H9 (cell line): ENCODE data around the gene SLC9A9. TPM values are rescaled to one million over a fixed set of nuclear protein-coding genes. Genes with fewer than 3 reads are reported as not detected.

Experiments used
- DNase-seq: peaks from one replicate; pipeline ENCODE4 v3.0.0-alpha.2; 2017
- H2AFZ ChIP-seq: one replicate; pipeline ENCODE4 v1.6.1; 2013; ENCODE audit warnings: mild to moderate bottlenecking, low read length, control low read depth, moderate library complexity
- H2AK5ac ChIP-seq: 2 replicates; pipeline ENCODE4 v1.6.1; 2013; ENCODE audit warnings: low read length, control low read depth, mixed read lengths; ENCODE audit not compliant: insufficient read length
- H2BK120ac ChIP-seq: one replicate; pipeline ENCODE4 v1.6.1; 2013; ENCODE audit warnings: low read depth, mild to moderate bottlenecking, low read length, control low read depth, inconsistent platforms; ENCODE audit not compliant: poor library complexity, severe bottlenecking
- H2BK12ac ChIP-seq: 2 replicates; pipeline ENCODE4 v1.6.1; 2013; ENCODE audit warnings: low read length, control low read depth, mixed read lengths, low read depth; ENCODE audit not compliant: insufficient read length
- H2BK15ac ChIP-seq: 2 replicates; pipeline ENCODE4 v1.6.1; 2013; ENCODE audit warnings: low read depth, low read length, control low read depth
- H2BK20ac ChIP-seq: one replicate; pipeline ENCODE4 v1.6.1; 2013; ENCODE audit warnings: low read depth, mild to moderate bottlenecking, low read length, control low read depth, inconsistent platforms; ENCODE audit not compliant: poor library complexity, severe bottlenecking
- H2BK5ac ChIP-seq: 2 replicates; pipeline ENCODE4 v1.6.1; 2013; ENCODE audit warnings: low read length, control low read depth, mixed read lengths; ENCODE audit not compliant: insufficient read length
- H3K14ac ChIP-seq: 2 replicates; pipeline ENCODE4 v1.6.1; 2013; ENCODE audit warnings: low read length, control low read depth; ENCODE audit not compliant: insufficient read depth
- H3K18ac ChIP-seq: 2 replicates; pipeline ENCODE4 v1.6.1; 2013; ENCODE audit warnings: low read depth, mild to moderate bottlenecking, mixed read lengths, low read length, control low read depth; ENCODE audit not compliant: insufficient read length
- H3K23ac ChIP-seq: 2 replicates; pipeline ENCODE4 v1.6.1; 2013; ENCODE audit warnings: low read length, control low read depth, mixed read lengths, low read depth; ENCODE audit not compliant: insufficient read length
- H3K23me2 ChIP-seq: 2 replicates; pipeline ENCODE4 v1.6.1; 2013; ENCODE audit warnings: low read depth, mild to moderate bottlenecking, mixed read lengths, low read length, control low read depth; ENCODE audit not compliant: insufficient read length, poor library complexity, severe bottlenecking
- H3K27ac ChIP-seq: 2 replicates; pipeline ENCODE4 v1.5.1; 2013; ENCODE audit warnings: low read length, control low read depth, mixed read lengths, low read depth; ENCODE audit not compliant: insufficient read length
- H3K27me3 ChIP-seq: 2 replicates; pipeline ENCODE4 v1.6.1; 2013; ENCODE audit warnings: low read length, control low read depth, inconsistent platforms; ENCODE audit not compliant: insufficient read depth
- H3K4ac ChIP-seq: 2 replicates; pipeline ENCODE4 v1.6.1; 2013; ENCODE audit warnings: low read depth, mild to moderate bottlenecking, control low read depth, inconsistent platforms, low read length, moderate library complexity
- H3K4me1 ChIP-seq: 2 replicates; pipeline ENCODE4 v1.6.1; 2013; ENCODE audit warnings: low read length, control low read depth, inconsistent platforms; ENCODE audit not compliant: insufficient read depth
- H3K4me2 ChIP-seq: 2 replicates; pipeline ENCODE4 v1.6.1; 2013; ENCODE audit warnings: low read length, control low read depth, mixed read lengths; ENCODE audit not compliant: insufficient read length, insufficient read depth
- H3K56ac ChIP-seq: 2 replicates; pipeline ENCODE4 v1.6.1; 2013; ENCODE audit warnings: low read depth, mild to moderate bottlenecking, mixed read lengths, low read length, control low read depth; ENCODE audit not compliant: insufficient read length
- H3K79me1 ChIP-seq: 2 replicates; pipeline ENCODE4 v1.6.1; 2013; ENCODE audit warnings: low read depth, mild to moderate bottlenecking, moderate library complexity, low read length, control low read depth, inconsistent platforms; ENCODE audit not compliant: insufficient read depth, poor library complexity, severe bottlenecking
- H3K79me2 ChIP-seq: 2 replicates; pipeline ENCODE4 v1.6.1; 2013; ENCODE audit warnings: low read length, control low read depth, inconsistent platforms; ENCODE audit not compliant: insufficient read depth
- H3K9ac ChIP-seq: 2 replicates; pipeline ENCODE4 v1.6.1; 2013; ENCODE audit warnings: low read length, control low read depth, mixed read lengths; ENCODE audit not compliant: insufficient read length; ENCODE audit errors: extremely low read depth
- H3K9me3 ChIP-seq: one replicate; pipeline ENCODE4 v1.6.1; 2013; ENCODE audit warnings: low read depth, low read length, inconsistent platforms; ENCODE audit not compliant: control insufficient read depth
- H3T11ph ChIP-seq: one replicate; pipeline ENCODE4 v1.6.1; 2013; ENCODE audit warnings: mild to moderate bottlenecking, low read length, control low read depth, inconsistent platforms
- H4K20me1 ChIP-seq: one replicate; pipeline ENCODE4 v1.6.1; 2013; ENCODE audit not compliant: control insufficient read depth, insufficient read length, insufficient read depth
- H4K5ac ChIP-seq: 2 replicates; pipeline ENCODE4 v1.6.1; 2013; ENCODE audit warnings: low read depth, mild to moderate bottlenecking, mixed read lengths, low read length, control low read depth; ENCODE audit not compliant: insufficient read length
- H4K8ac ChIP-seq: replicated peaks from 2 replicates; pipeline ENCODE4 v1.6.1; 2013; ENCODE audit warnings: low read length, control low read depth, mixed read lengths, low read depth; ENCODE audit not compliant: insufficient read length
- H4K91ac ChIP-seq: 2 replicates; pipeline ENCODE4 v1.6.1; 2013; ENCODE audit warnings: low read depth, mild to moderate bottlenecking, moderate library complexity, mixed read lengths, low read length, control low read depth; ENCODE audit not compliant: insufficient read length
- H3K27ac Mint-ChIP-seq, 3 experiments: 2 replicates in 2 of 3; 3 replicates in 1 of 3; pipeline ENCODE4 v1.8.0; 2020 to 2021; ENCODE audit warnings: mixed read lengths in 3 of 3, mild to moderate bottlenecking in 1 of 3, moderate library complexity in 1 of 3
- H3K27me3 Mint-ChIP-seq: 2 replicates; pipeline ENCODE4 v1.8.0; 2021; ENCODE audit warnings: low read depth, mild to moderate bottlenecking, moderate library complexity, mixed read lengths
- H3K36me3 Mint-ChIP-seq, 3 experiments: 2 replicates in 2 of 3; 3 replicates in 1 of 3; pipeline ENCODE4 v1.8.0; 2020 to 2021; ENCODE audit warnings: low read depth in 3 of 3, mixed read lengths in 3 of 3; ENCODE audit not compliant: insufficient read depth in 1 of 3
- H3K4me1 Mint-ChIP-seq, 2 experiments: 2 replicates each; pipeline ENCODE4 v1.8.0; 2020; ENCODE audit warnings: mixed read lengths in 2 of 2
- H3K4me3 Mint-ChIP-seq, 2 experiments: 2 replicates in 1 of 2; 3 replicates in 1 of 2; pipeline ENCODE4 v1.8.0; 2020 to 2021; ENCODE audit warnings: mild to moderate bottlenecking in 2 of 2, mixed read lengths in 2 of 2, moderate library complexity in 1 of 2
- H3K9me3 Mint-ChIP-seq, 2 experiments: 2 replicates in 1 of 2; 3 replicates in 1 of 2; pipeline ENCODE4 v1.8.0; 2020; ENCODE audit warnings: mild to moderate bottlenecking in 2 of 2, mixed read lengths in 2 of 2, moderate library complexity in 1 of 2
- WGBS: extraction: QIAGEN DNeasy Blood & Tissue Kit; methylation state at CpG from one replicate; pipeline ENCODE4 v1.1.7; 2013; ENCODE audit warnings: missing lambda C conversion rate, low lambda C conversion rate, mixed read lengths; ENCODE audit not compliant: insufficient read length; ENCODE audit errors: extremely low coverage; 5-methylcytosine and 5-hydroxymethylcytosine counted together
- total RNA-seq: library from RNA; stranded (reverse); gene quantifications from 2 replicates; pipeline ENCODE4 v1.2.1, GENCODE V29; 2021
- TF ChIP-seq, protein P1 (sequence below): fragments of 200-600 bp; sonication (generic); conservative IDR thresholded peaks from 3 replicates; pipeline ENCODE4 v1.8.0; 2021; ENCODE audit warnings: antibody characterized with exemption, mild to moderate bottlenecking

The SLC9A9 gene
- total RNA-seq, 1 experiment from 2014 or later, result 0.35 TPM

DNA sequence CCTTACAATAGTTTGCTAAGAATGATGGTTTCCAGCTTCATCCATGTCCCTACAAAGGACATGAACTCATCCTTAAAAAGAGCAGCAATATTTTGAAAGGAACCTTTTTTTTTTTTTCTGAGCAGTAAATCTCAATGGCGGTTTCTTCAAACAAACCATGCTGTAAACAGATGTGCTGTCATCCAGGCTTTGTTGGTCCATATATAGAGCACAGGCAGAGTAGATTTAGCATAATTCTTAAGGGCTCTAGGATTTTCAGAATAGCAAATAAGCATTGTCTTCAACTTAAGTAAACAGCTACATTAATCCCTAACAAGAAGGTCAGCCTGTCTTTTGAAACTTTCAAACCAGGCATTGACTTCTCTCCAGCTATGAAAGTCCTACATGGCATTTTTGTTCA lies 334.2 kb downstream of the SLC9A9 start:
- Histone ChIP-seq H4K5ac (no peak overlapping the region), H2BK12ac (no peak overlapping the region), H3K79me2 (no peaks in the 10 kb centered on the region), H4K20me1 (no peaks in the 10 kb centered on the region), H3K14ac (no peak overlapping the region), H3K9ac (no peak overlapping the region), H2AK5ac (no peak overlapping the region), H3K9me3 (no peaks in the 10 kb centered on the region), H3K79me1 (no peaks in the 10 kb centered on the region), H3K23ac (no peak overlapping the region), H2BK120ac (no peak overlapping the region), H3K4me1 (peaks cover 2% of the 10 kb centered on the region; the same call in 1 of the 2 replicates), H3K27ac (no peak overlapping the region), H2BK20ac (no peak overlapping the region), H3K4ac (no peak overlapping the region), H3T11ph (no peak overlapping the region), H3K18ac (no peak overlapping the region), H3K27me3 (no peaks in the 10 kb centered on the region), H2AFZ (no peak overlapping the region), H3K23me2 (no peaks in the 10 kb centered on the region), H2BK5ac (no peak overlapping the region), H2BK15ac (no peak overlapping the region), H3K4me2 (no peak overlapping the region), H4K91ac (no peak overlapping the region), H3K56ac (no peak overlapping the region), H4K8ac (no peak overlapping the region)
- Mint-ChIP-seq H3K27me3 (no peaks in the 10 kb centered on the region; the same call in 1 of the 2 replicates), H3K4me3 (no peak overlapping the region), H3K4me1 (peaks cover 3 to 11% of the 10 kb centered on the region in 2 experiments), H3K27ac (no peak overlapping the region), H3K9me3 (no peaks in the 10 kb centered on the region), H3K36me3 (no peaks in the 10 kb centered on the region)
- no peak for DNase-seq
- TF ChIP-seq, protein P1, sequence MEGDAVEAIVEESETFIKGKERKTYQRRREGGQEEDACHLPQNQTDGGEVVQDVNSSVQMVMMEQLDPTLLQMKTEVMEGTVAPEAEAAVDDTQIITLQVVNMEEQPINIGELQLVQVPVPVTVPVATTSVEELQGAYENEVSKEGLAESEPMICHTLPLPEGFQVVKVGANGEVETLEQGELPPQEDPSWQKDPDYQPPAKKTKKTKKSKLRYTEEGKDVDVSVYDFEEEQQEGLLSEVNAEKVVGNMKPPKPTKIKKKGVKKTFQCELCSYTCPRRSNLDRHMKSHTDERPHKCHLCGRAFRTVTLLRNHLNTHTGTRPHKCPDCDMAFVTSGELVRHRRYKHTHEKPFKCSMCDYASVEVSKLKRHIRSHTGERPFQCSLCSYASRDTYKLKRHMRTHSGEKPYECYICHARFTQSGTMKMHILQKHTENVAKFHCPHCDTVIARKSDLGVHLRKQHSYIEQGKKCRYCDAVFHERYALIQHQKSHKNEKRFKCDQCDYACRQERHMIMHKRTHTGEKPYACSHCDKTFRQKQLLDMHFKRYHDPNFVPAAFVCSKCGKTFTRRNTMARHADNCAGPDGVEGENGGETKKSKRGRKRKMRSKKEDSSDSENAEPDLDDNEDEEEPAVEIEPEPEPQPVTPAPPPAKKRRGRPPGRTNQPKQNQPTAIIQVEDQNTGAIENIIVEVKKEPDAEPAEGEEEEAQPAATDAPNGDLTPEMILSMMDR, result no peak
- WGBS, result no CpG with 5 or more reads among the region's 1 CpG
